HFFc6 (cell line): ENCODE measurements around the gene NYNRIN. TPM values are rescaled to one million over a fixed set of nuclear protein-coding genes. Genes with fewer than 3 reads are reported as not detected.
"Not testable (repeated sequence)": the region's sequence is repeated elsewhere in the genome, so short reads cannot be mapped to it uniquely, and the experiment has no call there.

Experiments used
- DNase-seq: peaks from one replicate; pipeline ENCODE4 v3.0.0-alpha.2; 2018
- H3K27ac Mint-ChIP-seq: 2 replicates; pipeline ENCODE4 v1.8.0; 2020; ENCODE audit warnings: mild to moderate bottlenecking, mixed read lengths
- H3K27me3 Mint-ChIP-seq: 2 replicates; pipeline ENCODE4 v1.8.0; 2021; ENCODE audit warnings: mild to moderate bottlenecking, moderate library complexity, mixed read lengths; ENCODE audit not compliant: insufficient read depth
- H3K36me3 Mint-ChIP-seq: 2 replicates; pipeline ENCODE4 v1.8.0; 2021; ENCODE audit warnings: low read depth, mixed read lengths
- H3K4me1 Mint-ChIP-seq: 2 replicates; pipeline ENCODE4 v1.8.0; 2020; ENCODE audit warnings: low read depth, mixed read lengths
- H3K4me3 Mint-ChIP-seq: 2 replicates; pipeline ENCODE4 v1.8.0; 2020; ENCODE audit warnings: mild to moderate bottlenecking, moderate library complexity, mixed read lengths
- H3K9me3 Mint-ChIP-seq: 2 replicates; pipeline ENCODE4 v1.8.0; 2020; ENCODE audit warnings: mild to moderate bottlenecking, mixed read lengths
- CTCF ChIP-seq: fragments of 200-600 bp; sonication (generic); IDR thresholded peaks from 2 replicates; pipeline ENCODE4 v1.5.0; 2021; ENCODE audit warnings: antibody characterized with exemption, mild to moderate bottlenecking
- total RNA-seq, 6 experiments: library from RNA; stranded (reverse); fragmentation: NEBNext Ultra II Directional; extraction: Animal tissue kit (Norgen Biotek cat#: 25700); gene quantifications; 2 replicates in 1 of 6; 3 replicates in 5 of 6; pipeline ENCODE4 v1.2.3, GENCODE V29; 2021

NYNRIN gene
- total RNA-seq, 6 experiments from 2014 or later = 3.9 to 6.3 (median 4.1) TPM

- no peaks in the 10 kb centered on the region for H3K9me3 Mint-ChIP-seq
- peak overlapping the region; percentile 94 for H3K4me3 Mint-ChIP-seq
- no peak for DNase-seq
- H3K27me3 Mint-ChIP-seq = peaks cover 6% of the 10 kb centered on the region
- H3K27ac Mint-ChIP-seq = peak overlapping the region; percentile 100
- peaks cover 30% of the 10 kb centered on the region for H3K4me1 Mint-ChIP-seq
- TF ChIP-seq CTCF = no peak
- H3K36me3 Mint-ChIP-seq = peaks cover 23% of the 10 kb centered on the region
These were observed 43.1 kb downstream of the NYNRIN start for GRCh38 chr14:24441904-24442239.

DNA sequence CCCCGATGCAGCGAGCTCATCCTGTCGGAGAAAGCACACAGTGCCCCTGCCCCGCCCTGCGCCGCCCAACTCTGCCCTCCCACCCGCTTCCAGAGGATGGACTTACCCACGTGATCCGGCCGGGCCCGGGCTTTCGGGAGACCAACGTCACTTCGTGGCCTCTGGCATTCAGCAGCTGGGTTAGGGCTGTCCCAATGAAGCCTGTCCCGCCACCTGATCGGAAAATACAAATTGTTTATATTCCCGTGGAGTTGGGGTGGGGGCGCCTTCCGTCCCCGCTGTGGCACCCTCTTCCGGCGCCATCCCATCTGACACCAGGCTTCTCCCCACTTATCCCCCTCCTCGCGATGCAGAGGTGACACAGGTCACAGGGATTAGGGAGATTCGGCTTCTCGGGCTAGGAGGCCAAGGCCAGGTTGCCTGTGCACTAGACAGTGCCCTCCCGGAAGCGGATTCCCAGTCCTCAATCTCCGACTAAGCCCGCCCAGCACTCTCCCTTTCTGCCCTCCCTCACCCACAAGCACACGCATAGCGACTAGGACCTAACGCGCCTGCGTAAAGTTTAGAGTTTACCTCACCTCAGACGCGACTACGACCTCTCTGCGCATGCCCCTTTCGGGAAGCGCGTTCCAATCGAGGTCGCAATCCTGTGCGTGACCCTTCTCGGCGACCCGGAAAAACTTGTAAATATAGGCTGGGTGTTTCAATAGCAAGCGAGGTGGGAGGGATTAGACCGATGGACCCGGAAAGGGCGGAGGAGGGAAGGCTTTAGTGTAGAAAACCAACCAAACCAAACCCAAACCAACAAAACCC lies 43.6 kb downstream of the NYNRIN start, which contains the start of gene SDR39U1:
TSS of gene SDR39U1 (minus strand) at position 537 of the 813 bp plus-strand sequence. CDS start at position 530, 7 bp downstream.
- Mint-ChIP-seq H3K9me3 (no peaks in the 10 kb centered on the region), H3K36me3 (peaks cover 21% of the 10 kb centered on the region), H3K4me3 (peak within 1 kb of the TSS; percentile 94), H3K27me3 (peaks cover 6% of the 10 kb centered on the region), H3K4me1 (peaks cover 29% of the 10 kb centered on the region), H3K27ac (peak within 1 kb of the TSS; percentile 100)
- DNase-seq = peak; percentile 98
- TF ChIP-seq CTCF = peak; percentile 34; the same call in 1 of the 2 replicates

DNA sequence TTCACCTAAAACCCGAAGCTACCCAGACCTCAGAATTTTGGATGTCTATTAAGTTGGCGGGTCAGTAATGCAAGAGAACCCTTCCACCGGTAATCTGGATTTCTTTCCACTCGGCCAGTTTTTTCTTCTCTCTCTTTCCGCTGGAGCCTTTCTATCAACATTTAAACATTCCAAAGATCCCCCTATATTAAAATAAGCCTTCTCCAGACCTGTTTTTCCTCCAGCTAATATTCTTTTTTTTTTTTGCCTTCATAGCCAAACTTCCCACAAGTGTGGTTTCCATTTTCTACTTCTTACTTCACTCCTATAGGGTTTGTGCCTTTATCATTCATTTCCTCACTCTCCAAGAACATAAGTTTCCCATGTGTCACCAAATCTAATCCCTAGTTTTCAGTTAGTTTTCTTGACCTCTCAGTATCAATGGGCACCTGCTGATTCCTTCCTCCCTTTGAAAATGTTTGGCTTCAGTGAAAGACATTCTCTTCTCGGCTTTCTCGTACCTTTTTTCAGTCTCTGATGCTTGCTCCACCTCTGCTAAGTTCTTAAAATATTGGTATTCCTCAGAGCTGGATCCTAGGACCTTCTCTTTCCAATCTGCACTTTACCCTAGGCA lies 44.4 kb downstream of the NYNRIN start:
- Mint-ChIP-seq H3K27me3 (peaks cover 6% of the 10 kb centered on the region), H3K27ac (peak overlapping the region; percentile 100), H3K4me1 (peaks cover 29% of the 10 kb centered on the region), H3K4me3 (peak overlapping the region; percentile 94), H3K36me3 (peaks cover 19% of the 10 kb centered on the region), H3K9me3 (no peaks in the 10 kb centered on the region)
- no peak for DNase-seq
- TF ChIP-seq CTCF = no peak

DNA sequence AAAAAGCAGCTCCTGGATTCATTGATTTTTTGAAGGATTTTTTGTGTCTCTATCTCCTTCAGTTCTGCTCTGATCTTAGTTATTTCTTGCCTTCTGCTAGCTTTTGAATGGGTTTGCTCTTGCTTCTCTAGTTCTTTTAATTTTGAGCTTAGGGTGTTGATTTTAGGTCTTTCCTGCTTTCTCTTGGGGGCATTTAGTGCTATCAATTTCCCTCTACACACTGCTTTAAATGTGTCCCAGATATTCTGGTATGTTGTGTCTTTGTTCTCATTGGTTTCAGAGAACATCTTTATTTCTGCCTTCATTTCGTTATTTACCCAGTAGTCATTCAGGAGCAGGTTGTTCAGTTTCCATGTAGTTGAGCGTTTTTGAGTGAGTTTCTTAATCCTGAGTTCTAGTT lies 52.0 kb downstream of the NYNRIN start:
- not testable (repeated sequence) for H3K4me1 Mint-ChIP-seq, DNase-seq, H3K27ac Mint-ChIP-seq, H3K9me3 Mint-ChIP-seq, H3K4me3 Mint-ChIP-seq, H3K27me3 Mint-ChIP-seq
- H3K36me3 Mint-ChIP-seq = peaks cover 18% of the 10 kb centered on the region

DNA sequence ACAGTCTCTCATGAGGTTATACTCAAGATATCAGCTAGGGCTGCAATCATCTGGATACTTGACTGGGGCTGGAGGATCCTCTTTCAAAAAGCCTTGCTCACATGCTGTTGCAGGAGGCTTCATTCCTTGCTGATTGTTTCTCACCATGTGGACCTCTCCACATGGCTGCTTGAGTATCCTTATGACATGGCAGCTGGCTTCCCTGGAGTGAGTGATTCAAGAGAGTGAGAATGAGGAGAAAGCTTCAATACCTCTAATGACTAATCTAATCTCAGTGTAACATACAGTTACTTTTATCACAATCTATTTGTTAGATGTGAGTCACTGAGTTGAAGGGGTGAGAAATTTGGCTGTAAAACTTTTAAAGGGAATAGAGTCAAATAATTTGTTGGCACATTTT lies 58.2 kb downstream of the NYNRIN start:
- Mint-ChIP-seq H3K4me1 (peaks cover 6% of the 10 kb centered on the region; the same call in 1 of the 2 replicates), H3K9me3 (peaks cover 5% of the 10 kb centered on the region; the same call in 1 of the 2 replicates), H3K4me3 (no peak overlapping the region), H3K36me3 (peaks cover 22% of the 10 kb centered on the region), H3K27me3 (no peaks in the 10 kb centered on the region; the same call in 1 of the 2 replicates), H3K27ac (no peak overlapping the region)
- TF ChIP-seq CTCF = no peak
- DNase-seq = no peak

DNA sequence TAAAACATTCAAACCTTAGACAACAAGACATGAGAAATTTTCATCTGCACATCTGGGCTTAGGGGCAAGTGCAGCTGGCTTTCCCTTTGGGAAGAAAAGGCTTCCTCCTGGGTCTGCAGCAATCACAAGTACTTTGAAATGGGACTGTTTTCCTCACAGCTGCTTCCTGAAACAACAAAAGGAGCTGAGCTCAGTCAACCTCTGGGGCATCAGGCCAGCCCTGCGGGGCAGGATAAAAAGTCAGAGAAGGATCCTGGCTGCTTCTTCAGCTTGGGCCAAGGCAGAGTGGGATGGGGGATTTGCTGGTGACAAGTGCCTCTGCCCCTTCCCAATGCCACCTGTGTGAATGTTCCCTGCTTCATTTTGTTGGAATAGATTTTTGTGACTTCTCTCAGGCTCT lies 59.9 kb downstream of the NYNRIN start:
- no peaks in the 10 kb centered on the region; the same call in 1 of the 2 replicates for H3K27me3 Mint-ChIP-seq
- peaks cover 6% of the 10 kb centered on the region; the same call in 1 of the 2 replicates for H3K4me1 Mint-ChIP-seq
- H3K9me3 Mint-ChIP-seq = peaks cover 4% of the 10 kb centered on the region; the same call in 1 of the 2 replicates
- peaks cover 14% of the 10 kb centered on the region for H3K36me3 Mint-ChIP-seq
- TF ChIP-seq CTCF = no peak
- DNase-seq = no peak
- no peak overlapping the region for H3K4me3 Mint-ChIP-seq
- no peak overlapping the region for H3K27ac Mint-ChIP-seq
